BLaER1 treated with 17β-estradiol and CSF1 and Interleukin-3, amounts not matched to agents 10 nM and 100 nM (cell line): ENCODE data around the gene RNASEL.
A peak's percentile ranks its signal among the peaks of the same experiment; 100 is the strongest.
"Not testable (repeated sequence)": the region's sequence is repeated elsewhere in the genome, so short reads cannot be mapped to it uniquely, and the experiment has no call there.

Experiments used
- H3K27ac ChIP-seq, 11 experiments: shearing (Covaris generic); formaldehyde crosslinking; 2 replicates each; pipeline ENCODE4 v1.8.1; 2022
- H3K27me3 ChIP-seq, 11 experiments: shearing (Covaris generic); formaldehyde crosslinking; 2 replicates each; pipeline ENCODE4 v1.8.1; 2022
- H3K36me3 ChIP-seq, 11 experiments: shearing (Covaris generic); formaldehyde crosslinking; 2 replicates each; pipeline ENCODE4 v1.8.1; 2022
- H3K4me1 ChIP-seq, 10 experiments: shearing (Covaris generic); formaldehyde crosslinking; 2 replicates each; pipeline ENCODE4 v1.8.1; 2022
- H3K4me2 ChIP-seq, 11 experiments: shearing (Covaris generic); formaldehyde crosslinking; 2 replicates each; pipeline ENCODE4 v1.8.1; 2022
- H3K4me3 ChIP-seq, 10 experiments: shearing (Covaris generic); formaldehyde crosslinking; 2 replicates each; pipeline ENCODE4 v1.8.1; 2022
- H3K9ac ChIP-seq, 11 experiments: shearing (Covaris generic); formaldehyde crosslinking; 2 replicates each; pipeline ENCODE4 v1.8.1; 2022
- H3K9me3 ChIP-seq, 11 experiments: shearing (Covaris generic); formaldehyde crosslinking; replicated peaks in 1 of 11; 2 replicates each; pipeline ENCODE4 v1.8.1; 2022
- H4K20me1 ChIP-seq, 11 experiments: shearing (Covaris generic); formaldehyde crosslinking; 2 replicates each; pipeline ENCODE4 v1.8.1; 2022
- Cebpa-rat ChIP-seq, 11 experiments: shearing (Covaris generic); IDR thresholded peaks; 2 replicates each; pipeline ENCODE4 v1.8.1; 2022

RNASEL gene, protein sequence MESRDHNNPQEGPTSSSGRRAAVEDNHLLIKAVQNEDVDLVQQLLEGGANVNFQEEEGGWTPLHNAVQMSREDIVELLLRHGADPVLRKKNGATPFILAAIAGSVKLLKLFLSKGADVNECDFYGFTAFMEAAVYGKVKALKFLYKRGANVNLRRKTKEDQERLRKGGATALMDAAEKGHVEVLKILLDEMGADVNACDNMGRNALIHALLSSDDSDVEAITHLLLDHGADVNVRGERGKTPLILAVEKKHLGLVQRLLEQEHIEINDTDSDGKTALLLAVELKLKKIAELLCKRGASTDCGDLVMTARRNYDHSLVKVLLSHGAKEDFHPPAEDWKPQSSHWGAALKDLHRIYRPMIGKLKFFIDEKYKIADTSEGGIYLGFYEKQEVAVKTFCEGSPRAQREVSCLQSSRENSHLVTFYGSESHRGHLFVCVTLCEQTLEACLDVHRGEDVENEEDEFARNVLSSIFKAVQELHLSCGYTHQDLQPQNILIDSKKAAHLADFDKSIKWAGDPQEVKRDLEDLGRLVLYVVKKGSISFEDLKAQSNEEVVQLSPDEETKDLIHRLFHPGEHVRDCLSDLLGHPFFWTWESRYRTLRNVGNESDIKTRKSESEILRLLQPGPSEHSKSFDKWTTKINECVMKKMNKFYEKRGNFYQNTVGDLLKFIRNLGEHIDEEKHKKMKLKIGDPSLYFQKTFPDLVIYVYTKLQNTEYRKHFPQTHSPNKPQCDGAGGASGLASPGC

DNA sequence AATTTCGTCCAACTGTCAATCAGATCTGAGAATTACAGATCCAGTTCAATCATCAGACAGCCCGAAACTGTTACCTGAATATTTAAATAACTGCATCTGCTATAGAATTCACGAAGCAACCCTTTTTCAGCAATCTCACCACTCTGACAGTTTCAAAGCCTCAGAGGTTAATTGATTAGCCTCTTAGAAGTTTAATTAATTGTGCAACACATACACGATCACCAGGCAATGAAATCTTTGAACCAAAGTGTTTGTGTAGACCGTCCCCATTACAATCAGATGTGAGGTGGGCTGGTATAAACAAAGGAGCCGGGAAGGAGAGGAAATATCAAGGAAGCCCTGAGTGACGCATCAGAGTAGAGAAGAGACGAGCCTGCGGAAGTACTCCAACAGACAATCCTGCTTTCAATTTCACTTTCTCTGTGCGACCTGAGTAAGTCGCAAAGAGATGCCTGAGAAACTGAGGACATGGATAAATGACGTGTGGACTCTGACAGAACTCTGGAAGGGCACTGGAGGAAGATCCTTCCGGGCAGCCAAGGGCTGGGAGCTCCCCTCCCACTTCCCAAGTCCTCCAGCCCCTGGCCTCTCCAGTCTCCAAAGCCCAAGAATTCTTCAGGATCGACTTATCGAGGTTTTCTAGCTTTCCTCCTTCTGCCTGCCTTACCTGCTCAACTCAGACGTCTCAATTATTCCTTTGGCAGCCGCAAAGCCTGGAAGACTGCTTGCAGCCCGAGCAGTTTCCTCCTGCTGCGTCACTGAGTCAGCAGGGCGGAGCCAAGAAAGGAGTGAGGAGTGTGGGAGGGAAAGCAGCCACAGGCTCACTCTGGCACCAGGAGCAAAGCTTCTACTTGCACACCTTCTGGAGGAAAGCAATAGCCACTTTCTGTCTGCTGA lies at the start of gene RNASEL:
Gene RNASEL, minus strand, starts transcription at position 757 of the 897 bp plus-strand sequence. CDS start 2,450 bp downstream, outside the sequence.
- Histone ChIP-seq H3K4me2 (peak within 1 kb of the TSS; percentile 70 to 89 (median 84)), H3K9me3 (peaks cover 5 to 20% (median 15%) of the 10 kb centered on the region in 11 experiments; a peak in 17 of 22 replicates), H3K4me3 (peak within 1 kb of the TSS; percentile 69 to 95 (median 76)), H4K20me1 (no peaks in the 10 kb centered on the region), H3K27ac (peak within 1 kb of the TSS; percentile 72 to 97 (median 92)), H3K9ac (peak within 1 kb of the TSS; percentile 81 to 91 (median 87)), H3K4me1 (peaks cover 25 to 47% (median 33%) of the 10 kb centered on the region in 10 experiments), H3K27me3 (no peaks in the 10 kb centered on the region), H3K36me3 (peaks cover 9 to 27% (median 19%) of the 10 kb centered on the region in 11 experiments; a peak in 20 of 22 replicates)
- TF ChIP-seq Cebpa-rat (IDR thresholded peaks at IDR 0.05) = no peak

- no peak overlapping the region for H3K4me3 ChIP-seq
- H3K9me3 ChIP-seq = no peaks in the 10 kb centered on the region
- no peaks in the 10 kb centered on the region for H3K36me3 ChIP-seq
- H4K20me1 ChIP-seq = no peaks in the 10 kb centered on the region
- peaks cover 14 to 44% (median 39%) of the 10 kb centered on the region in 10 experiments for H3K4me1 ChIP-seq
- H3K9ac ChIP-seq = no peak overlapping the region
- no peak overlapping the region for H3K4me2 ChIP-seq
- no peaks in the 10 kb centered on the region for H3K27me3 ChIP-seq
- no peak for TF ChIP-seq Cebpa-rat (IDR thresholded peaks at IDR 0.05)
- H3K27ac ChIP-seq = no peak overlapping the region
Measured at GRCh38 chr1:182637769-182638168, 48.7 kb upstream of the RNASEL start.

DNA sequence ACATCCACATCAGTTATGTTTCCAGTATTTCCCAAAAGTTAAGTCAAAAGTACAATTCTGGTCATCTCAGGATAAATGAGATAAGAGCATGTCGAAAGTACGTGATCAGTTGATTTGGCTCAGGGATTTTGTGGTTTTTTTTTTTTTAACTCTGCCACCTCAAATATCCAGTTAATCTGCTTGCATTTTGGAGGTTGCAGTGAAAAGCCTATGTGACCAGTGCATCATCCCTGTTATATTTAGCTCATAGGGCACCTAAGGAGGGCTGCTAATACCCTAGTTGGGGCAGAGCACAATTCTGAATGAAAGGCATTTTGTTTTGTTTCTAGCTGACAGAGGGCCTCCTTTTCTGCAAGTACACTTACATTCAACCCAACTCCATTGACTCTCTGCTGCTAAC lies 46.8 kb upstream of the RNASEL start:
- H3K4me3 ChIP-seq = no peak overlapping the region
- no peaks in the 10 kb centered on the region for H3K36me3 ChIP-seq
- H4K20me1 ChIP-seq = no peaks in the 10 kb centered on the region
- peak overlapping the region in 4 of 11 experiments; percentile 28 to 87 (median 85); a peak in 6 of 22 replicates for H3K27ac ChIP-seq
- H3K9ac ChIP-seq = peak overlapping the region in 1 of 11 experiments; percentile 10; a peak in 1 of 22 replicates
- H3K9me3 ChIP-seq = no peaks in the 10 kb centered on the region
- peaks cover 23 to 62% (median 57%) of the 10 kb centered on the region in 10 experiments for H3K4me1 ChIP-seq
- peak overlapping the region in 9 of 11 experiments; percentile 66 to 91 (median 80); a peak in 17 of 22 replicates for H3K4me2 ChIP-seq
- no peak for TF ChIP-seq Cebpa-rat (IDR thresholded peaks at IDR 0.05)
- no peaks in the 10 kb centered on the region for H3K27me3 ChIP-seq

- Histone ChIP-seq H3K4me2 (peak overlapping the region; percentile 51 to 91 (median 78)), H3K27ac (peak overlapping the region in 9 of 11 experiments; percentile 20 to 87 (median 67); a peak in 16 of 22 replicates)
Measured at GRCh38 chr1:182634306-182635072, 45.4 kb upstream of the RNASEL start.

GRCh38 chr1:182633657-182634281 lies 44.7 kb upstream of the RNASEL start:
- peak in 1 of 11 experiments; percentile 47; a peak in 1 of 22 replicates for TF ChIP-seq Cebpa-rat (IDR thresholded peaks at IDR 0.05)
- peak overlapping the region in 9 of 11 experiments; percentile 20 to 87 (median 67); a peak in 17 of 22 replicates for H3K27ac ChIP-seq
- H3K9ac ChIP-seq = peak overlapping the region in 7 of 11 experiments; percentile 15 to 78 (median 57); a peak in 11 of 22 replicates
- H3K27me3 ChIP-seq = no peaks in the 10 kb centered on the region
- H3K4me2 ChIP-seq = peak overlapping the region; percentile 51 to 91 (median 78)
- no peaks in the 10 kb centered on the region for H3K36me3 ChIP-seq
- peaks cover 42 to 83% (median 78%) of the 10 kb centered on the region in 10 experiments for H3K4me1 ChIP-seq
- no peaks in the 10 kb centered on the region for H4K20me1 ChIP-seq
- H3K9me3 ChIP-seq = no peaks in the 10 kb centered on the region
- no peak overlapping the region for H3K4me3 ChIP-seq

More at GRCh38 chr1:182634306-182635072, 45.4 kb upstream of the RNASEL start:
- H3K36me3 ChIP-seq = no peaks in the 10 kb centered on the region
- H3K27me3 ChIP-seq = no peaks in the 10 kb centered on the region
- peaks cover 37 to 76% (median 71%) of the 10 kb centered on the region in 10 experiments for H3K4me1 ChIP-seq
- H3K9me3 ChIP-seq = no peaks in the 10 kb centered on the region
- H3K4me3 ChIP-seq = peak overlapping the region in 1 of 10 experiments; percentile 1; a peak in 1 of 20 replicates
- H3K9ac ChIP-seq = peak overlapping the region in 6 of 11 experiments; percentile 13 to 78 (median 63); a peak in 11 of 22 replicates
- H4K20me1 ChIP-seq = no peaks in the 10 kb centered on the region
- TF ChIP-seq Cebpa-rat (IDR thresholded peaks at IDR 0.05) = no peak

DNA sequence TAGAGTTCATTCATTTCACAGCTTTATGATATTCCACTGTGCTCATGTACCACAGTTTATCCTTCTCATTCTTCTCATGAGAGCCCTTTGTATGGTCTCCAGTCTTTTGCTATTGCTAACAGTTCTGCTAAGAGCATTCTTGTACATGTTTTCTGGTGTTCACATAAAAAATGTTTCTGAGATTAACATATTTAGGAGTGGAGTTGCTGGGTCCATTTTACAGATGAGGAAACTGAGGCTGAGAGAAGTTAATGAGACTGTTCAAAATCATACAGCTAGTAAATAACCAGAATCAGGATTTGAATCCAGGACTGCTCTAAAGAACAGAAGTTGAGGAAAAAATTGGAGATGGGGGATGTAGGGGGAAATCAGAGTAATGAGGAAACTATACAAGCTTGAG lies 44.0 kb upstream of the RNASEL start:
- Histone ChIP-seq H4K20me1 (no peaks in the 10 kb centered on the region), H3K4me1 (peaks cover 42 to 89% (median 84%) of the 10 kb centered on the region in 10 experiments), H3K36me3 (no peaks in the 10 kb centered on the region), H3K4me3 (no peak overlapping the region), H3K9me3 (no peaks in the 10 kb centered on the region), H3K4me2 (peak overlapping the region; percentile 51 to 91 (median 78); a peak in 21 of 22 replicates), H3K27ac (peak overlapping the region in 9 of 11 experiments; percentile 20 to 87 (median 67); a peak in 17 of 22 replicates), H3K9ac (peak overlapping the region in 6 of 11 experiments; percentile 19 to 78 (median 63); a peak in 10 of 22 replicates), H3K27me3 (no peaks in the 10 kb centered on the region)
- TF ChIP-seq Cebpa-rat (IDR thresholded peaks at IDR 0.05) = no peak

DNA sequence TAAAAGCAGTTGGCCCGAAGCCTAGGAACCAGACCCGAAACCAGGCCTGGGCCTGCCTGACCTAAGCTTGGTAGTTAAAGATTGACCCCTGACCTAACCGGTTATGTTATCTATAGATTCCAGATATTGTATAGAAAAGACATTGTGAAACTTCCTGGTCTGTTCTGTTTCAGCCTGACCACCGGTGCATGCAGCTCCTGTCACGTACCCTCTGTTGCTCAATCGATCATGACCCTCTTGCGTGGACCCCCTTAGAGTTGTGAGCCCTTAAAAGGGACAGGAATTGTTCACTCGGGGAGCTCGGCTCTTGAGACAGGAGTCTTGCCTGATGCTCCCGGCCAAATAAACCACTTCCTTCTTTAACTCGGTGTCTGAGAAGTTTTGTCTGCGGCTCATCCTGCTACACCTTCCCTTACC lies 43.4 kb upstream of the RNASEL start:
- not testable (repeated sequence) for H3K9me3 ChIP-seq, H4K20me1 ChIP-seq, H3K27me3 ChIP-seq, H3K4me3 ChIP-seq, H3K36me3 ChIP-seq
- Histone ChIP-seq H3K4me2 (peak overlapping the region; percentile 19 to 91 (median 78); a peak in 20 of 22 replicates), H3K27ac (peak overlapping the region in 8 of 11 experiments; percentile 37 to 87 (median 74); a peak in 15 of 22 replicates), H3K4me1 (peaks cover 42 to 93% (median 84%) of the 10 kb centered on the region in 10 experiments), H3K9ac (peak overlapping the region in 5 of 11 experiments; percentile 24 to 78 (median 49); a peak in 7 of 22 replicates)
- TF ChIP-seq Cebpa-rat (IDR thresholded peaks at IDR 0.05) = peak in 5 of 11 experiments; percentile 31 to 71 (median 43); a peak in 6 of 22 replicates
